DND-41 (cell line): ENCODE results near the gene OPCML.

ENCODE experiments used
- ATAC-seq: fragments of 200-7000 bp; cut with Tn5 transposase; 3 replicates; pipeline ENCODE4 v1.9.1; 2021; ENCODE audit warnings: low read depth; ENCODE audit not compliant: insufficient read depth
- DNase-seq: peaks from one replicate; pipeline ENCODE4 v3.0.0-alpha.2; 2020
- H2AFZ ChIP-seq: 2 replicates; pipeline ENCODE4 v1.6.0; 2012; ENCODE audit warnings: low read depth, low read length
- H3K27ac ChIP-seq: 2 replicates; pipeline ENCODE4 v1.5.1; 2012; ENCODE audit warnings: low read length, inconsistent platforms
- H3K27me3 ChIP-seq: fragments of 200-600 bp; sonication (generic); 2 replicates; pipeline ENCODE4 v1.6.0; 2012; ENCODE audit warnings: low read length, mild to moderate bottlenecking, inconsistent platforms; ENCODE audit not compliant: insufficient read depth, poor library complexity
- H3K36me3 ChIP-seq: 2 replicates; pipeline ENCODE4 v1.5.1; 2012; ENCODE audit warnings: low read length, inconsistent platforms; ENCODE audit not compliant: insufficient read depth
- H3K4me1 ChIP-seq: 2 replicates; pipeline ENCODE4 v1.5.1; 2012; ENCODE audit warnings: mild to moderate bottlenecking, low read length; ENCODE audit not compliant: insufficient read depth
- H3K4me2 ChIP-seq: 2 replicates; pipeline ENCODE4 v1.6.0; 2012; ENCODE audit warnings: mild to moderate bottlenecking, moderate library complexity, low read length, inconsistent platforms; ENCODE audit not compliant: insufficient read depth
- H3K4me3 ChIP-seq, 2 experiments: fragments of 200-600 bp in 1 of 2; shearing (Covaris generic) in 1 of 2; 2 replicates each; pipeline ENCODE4 v1.5.1; 2012 to 2016; ENCODE audit warnings: inconsistent platforms in 2 of 2, low read length in 2 of 2, mild to moderate bottlenecking in 2 of 2, low read depth in 1 of 2, moderate library complexity in 1 of 2
- H3K79me2 ChIP-seq: 2 replicates; pipeline ENCODE4 v1.6.0; 2012; ENCODE audit warnings: low read length, inconsistent platforms; ENCODE audit not compliant: insufficient read depth
- H3K9ac ChIP-seq: 2 replicates; pipeline ENCODE4 v1.6.0; 2012; ENCODE audit warnings: low read depth, mild to moderate bottlenecking, inconsistent platforms, low read length, moderate library complexity
- H3K9me3 ChIP-seq: 2 replicates; pipeline ENCODE4 v1.5.1; 2012; ENCODE audit warnings: low read length, moderate library complexity, mild to moderate bottlenecking, inconsistent platforms; ENCODE audit not compliant: insufficient read depth, severe bottlenecking
- H4K20me1 ChIP-seq: 2 replicates; pipeline ENCODE4 v1.6.0; 2012; ENCODE audit warnings: low read length; ENCODE audit not compliant: insufficient read depth
- CTCF ChIP-seq: IDR thresholded peaks from 2 replicates; pipeline ENCODE4 v1.5.1; 2012; ENCODE audit warnings: borderline replicate concordance, low read length, moderate library complexity, mild to moderate bottlenecking; ENCODE audit not compliant: poor library complexity, severe bottlenecking; ENCODE audit errors: extremely low read depth
- EZH2 ChIP-seq: IDR thresholded peaks from 3 replicates; pipeline ENCODE4 v1.6.1; 2012; ENCODE audit warnings: borderline replicate concordance, low read depth, mild to moderate bottlenecking, moderate library complexity, low read length, inconsistent platforms; ENCODE audit not compliant: severe bottlenecking

OPCML gene

GRCh38 chr11:133134314-133135173, 397.8 kb downstream of the OPCML start:
- peak; percentile 92 for ATAC-seq
- Histone ChIP-seq H3K9ac (no peak overlapping the region), H3K4me2 (no peak overlapping the region), H3K4me3 (no peak overlapping the region), H3K36me3 (no peaks in the 10 kb centered on the region), H4K20me1 (0 out of 2 replicates have a peak, but pooled peaks cover 4% of the 10 kb centered on the region), H3K27me3 (peaks cover 14% of the 10 kb centered on the region), H3K79me2 (no peaks in the 10 kb centered on the region), H3K27ac (no peak overlapping the region), H2AFZ (no peak overlapping the region), H3K4me1 (no peaks in the 10 kb centered on the region), H3K9me3 (no peaks in the 10 kb centered on the region)
- peak; percentile 63 for DNase-seq
- TF ChIP-seq EZH2 (no peak), CTCF (peak; percentile 92)

- Histone ChIP-seq H3K9me3 (no peaks in the 10 kb centered on the region), H2AFZ (no peak overlapping the region), H3K36me3 (no peaks in the 10 kb centered on the region), H3K4me3 (no peak overlapping the region), H3K27me3 (peaks cover 18% of the 10 kb centered on the region), H3K4me1 (no peaks in the 10 kb centered on the region), H3K79me2 (no peaks in the 10 kb centered on the region), H3K27ac (no peak overlapping the region), H3K9ac (no peak overlapping the region), H4K20me1 (0 out of 2 replicates have a peak, but pooled peaks cover 4% of the 10 kb centered on the region), H3K4me2 (no peak overlapping the region)
- no peak for TF ChIP-seq CTCF
- TF ChIP-seq EZH2: no peak
- DNase-seq (no peak), ATAC-seq (no peak)
Observed at GRCh38 chr11:133133606-133134005, 398.7 kb downstream of the OPCML start.

GRCh38 chr11:133133050-133133449, 399.3 kb downstream of the OPCML start:
- no peak overlapping the region for H3K9ac ChIP-seq
- ATAC-seq: no peak
- no peak overlapping the region for H3K4me2 ChIP-seq
- H3K4me3 ChIP-seq: no peak overlapping the region
- H3K9me3 ChIP-seq: no peaks in the 10 kb centered on the region
- 0 out of 2 replicates have a peak, but pooled peaks cover 4% of the 10 kb centered on the region for H4K20me1 ChIP-seq
- TF ChIP-seq CTCF (no peak), EZH2 (no peak)
- no peaks in the 10 kb centered on the region for H3K4me1 ChIP-seq
- DNase-seq: no peak
- H3K27me3 ChIP-seq: peaks cover 21% of the 10 kb centered on the region
- H3K27ac ChIP-seq: no peak overlapping the region
- no peak overlapping the region for H2AFZ ChIP-seq
- H3K79me2 ChIP-seq: no peaks in the 10 kb centered on the region
- H3K36me3 ChIP-seq: no peaks in the 10 kb centered on the region

GRCh38 chr11:133127741-133128140, 404.6 kb downstream of the OPCML start:
- Histone ChIP-seq H3K79me2 (no peaks in the 10 kb centered on the region), H3K9me3 (no peaks in the 10 kb centered on the region), H3K27ac (no peak overlapping the region), H4K20me1 (no peaks in the 10 kb centered on the region), H2AFZ (no peak overlapping the region), H3K4me3 (no peak overlapping the region), H3K4me2 (no peak overlapping the region), H3K9ac (no peak overlapping the region), H3K27me3 (peaks cover 21% of the 10 kb centered on the region), H3K4me1 (no peaks in the 10 kb centered on the region), H3K36me3 (no peaks in the 10 kb centered on the region)
- TF ChIP-seq EZH2: no peak
- no peak for TF ChIP-seq CTCF
- no peak for DNase-seq
- ATAC-seq: no peak
